ENCODE results near the gene CRADD. TPM values are rescaled to one million over a fixed set of nuclear protein-coding genes. Genes with fewer than 3 reads are reported as not detected.

Gene CRADD
- total and polyA plus RNA-seq, 4 donors, result 6.3 to 28.9 (median 16.6) TPM

GRCh38 chr12:93733928-93734327 is 56.8 kb downstream of the CRADD start:
- Histone ChIP-seq H3K4me3 (no peak overlapping the region), H3K36me3 (ENCODE audit: control insufficient read depth in 4 of 4, insufficient read depth in 4 of 4, low read length in 4 of 4) (no peaks in the 10 kb centered on the region), H3K4me1 (ENCODE audit: control insufficient read depth in 5 of 5, insufficient read depth in 5 of 5, low read length in 5 of 5) (peaks cover 0 to 10% (median 0%) of the 10 kb centered on the region in 5 donors), H3K9me3 (ENCODE audit: control insufficient read depth in 4 of 4, insufficient read depth in 3 of 4, low read length in 3 of 4) (no peaks in the 10 kb centered on the region), H3K27ac (ENCODE audit: low read depth in 1 of 2, low read length in 1 of 2) (no peak overlapping the region), H3K27me3 (ENCODE audit: control insufficient read depth in 3 of 3, insufficient read depth in 3 of 3, low read length in 2 of 3) (no peaks in the 10 kb centered on the region), H3K9ac (ENCODE audit: insufficient read depth in 1 of 2, low read length in 2 of 2) (no peak overlapping the region)
- no peak for ATAC-seq (ENCODE audit: insufficient read depth, low FRiP score)
- 98% methylated on average over 5 of the region's 5 CpGs for WGBS, 2 donors
- TF ChIP-seq CTCF (IDR thresholded peaks at IDR 0.05; ENCODE audit: control extremely low read depth, extremely low read depth), result no peak
- DNase-seq, result no peak

GRCh38 chr12:93734784-93735183 is 57.6 kb downstream of the CRADD start:
- DNase-seq, result no peak
- H3K4me3 ChIP-seq, result no peak overlapping the region
- no peak overlapping the region for H3K9ac ChIP-seq (ENCODE audit: insufficient read depth in 1 of 2, low read length in 2 of 2)
- TF ChIP-seq CTCF (IDR thresholded peaks at IDR 0.05; ENCODE audit: control extremely low read depth, extremely low read depth), result no peak
- peaks cover 0 to 10% (median 0%) of the 10 kb centered on the region in 5 donors for H3K4me1 ChIP-seq (ENCODE audit: control insufficient read depth in 5 of 5, insufficient read depth in 5 of 5, low read length in 5 of 5)
- 93 to 100% methylated on average over 2 of the region's 2 CpGs for WGBS, 2 donors
- H3K27ac ChIP-seq (ENCODE audit: low read depth in 1 of 2, low read length in 1 of 2), result no peak overlapping the region
- ATAC-seq (ENCODE audit: insufficient read depth, low FRiP score), result no peak
- no peaks in the 10 kb centered on the region for H3K9me3 ChIP-seq (ENCODE audit: control insufficient read depth in 4 of 4, insufficient read depth in 3 of 4, low read length in 3 of 4)
- H3K27me3 ChIP-seq (ENCODE audit: control insufficient read depth in 3 of 3, insufficient read depth in 3 of 3, low read length in 2 of 3), result no peaks in the 10 kb centered on the region
- H3K36me3 ChIP-seq (ENCODE audit: control insufficient read depth in 4 of 4, insufficient read depth in 4 of 4, low read length in 4 of 4), result no peaks in the 10 kb centered on the region

- no peaks in the 10 kb centered on the region for H3K36me3 ChIP-seq (ENCODE audit: control insufficient read depth in 4 of 4, insufficient read depth in 4 of 4, low read length in 4 of 4)
- no peaks in the 10 kb centered on the region for H3K9me3 ChIP-seq (ENCODE audit: control insufficient read depth in 4 of 4, insufficient read depth in 3 of 4, low read length in 3 of 4)
- no peak for ATAC-seq (ENCODE audit: insufficient read depth, low FRiP score)
- no peaks in the 10 kb centered on the region for H3K27me3 ChIP-seq (ENCODE audit: control insufficient read depth in 3 of 3, insufficient read depth in 3 of 3, low read length in 2 of 3)
- H3K27ac ChIP-seq (ENCODE audit: low read depth in 1 of 2, low read length in 1 of 2), result no peak overlapping the region
- peaks cover 0 to 13% (median 2%) of the 10 kb centered on the region in 5 donors for H3K4me1 ChIP-seq (ENCODE audit: control insufficient read depth in 5 of 5, insufficient read depth in 5 of 5, low read length in 5 of 5)
- no peak for DNase-seq
- TF ChIP-seq CTCF (IDR thresholded peaks at IDR 0.05; ENCODE audit: control extremely low read depth, extremely low read depth), result no peak
- no peak overlapping the region for H3K4me3 ChIP-seq
- no peak overlapping the region for H3K9ac ChIP-seq (ENCODE audit: insufficient read depth in 1 of 2, low read length in 2 of 2)
These were observed 59.5 kb downstream of the CRADD start for GRCh38 chr12:93736640-93737178.

All from lung (tissue), 12 donors.